ENCODE data around the gene SMAP2.

The SMAP2 gene

DNA sequence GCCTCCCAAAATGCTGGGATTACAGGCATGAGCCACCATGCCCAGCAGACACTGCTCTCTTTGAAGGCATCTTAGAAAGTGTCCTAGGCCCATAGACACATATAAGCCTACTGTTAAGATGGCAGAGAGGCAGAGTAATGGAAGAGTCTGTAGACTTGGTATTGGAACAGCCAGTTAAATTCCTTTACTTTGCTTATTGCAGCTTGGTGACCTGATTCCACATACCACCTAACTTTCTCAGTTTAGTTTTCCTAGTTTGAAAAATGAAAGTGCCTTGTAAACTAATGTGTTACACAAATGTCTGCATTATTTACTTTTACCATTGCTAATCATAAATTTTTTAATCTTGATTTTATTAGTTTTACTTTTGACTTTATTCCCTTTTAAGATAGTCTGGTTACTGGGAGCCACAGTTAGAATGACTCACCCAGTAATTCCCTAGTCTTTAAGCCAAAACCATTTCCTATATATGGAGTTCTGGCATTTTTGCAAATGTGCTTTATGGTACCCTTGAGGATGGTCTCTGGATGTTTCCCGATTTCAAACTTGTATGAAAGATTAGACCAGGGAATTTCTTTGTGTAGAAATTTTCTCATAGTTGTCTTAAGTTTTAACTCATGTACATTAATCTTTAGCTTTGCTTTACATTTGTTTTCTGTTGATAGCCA is 6.4 kb downstream of the SMAP2 start:
- H3K27me3 Mint-ChIP-seq (ENCODE audit: low read depth), result no peaks in the 10 kb centered on the region
- H3K4me3 Mint-ChIP-seq, result no peak overlapping the region
- no peaks in the 10 kb centered on the region for H3K36me3 Mint-ChIP-seq (ENCODE audit: low read depth)
- H3K4me1 Mint-ChIP-seq, result peaks cover 25% of the 10 kb centered on the region
- H3K9me3 Mint-ChIP-seq, result no peaks in the 10 kb centered on the region
- H3K27ac Mint-ChIP-seq, result peak overlapping the region; percentile 40 to 41 (median 40)
- TF ChIP-seq, protein P1, sequence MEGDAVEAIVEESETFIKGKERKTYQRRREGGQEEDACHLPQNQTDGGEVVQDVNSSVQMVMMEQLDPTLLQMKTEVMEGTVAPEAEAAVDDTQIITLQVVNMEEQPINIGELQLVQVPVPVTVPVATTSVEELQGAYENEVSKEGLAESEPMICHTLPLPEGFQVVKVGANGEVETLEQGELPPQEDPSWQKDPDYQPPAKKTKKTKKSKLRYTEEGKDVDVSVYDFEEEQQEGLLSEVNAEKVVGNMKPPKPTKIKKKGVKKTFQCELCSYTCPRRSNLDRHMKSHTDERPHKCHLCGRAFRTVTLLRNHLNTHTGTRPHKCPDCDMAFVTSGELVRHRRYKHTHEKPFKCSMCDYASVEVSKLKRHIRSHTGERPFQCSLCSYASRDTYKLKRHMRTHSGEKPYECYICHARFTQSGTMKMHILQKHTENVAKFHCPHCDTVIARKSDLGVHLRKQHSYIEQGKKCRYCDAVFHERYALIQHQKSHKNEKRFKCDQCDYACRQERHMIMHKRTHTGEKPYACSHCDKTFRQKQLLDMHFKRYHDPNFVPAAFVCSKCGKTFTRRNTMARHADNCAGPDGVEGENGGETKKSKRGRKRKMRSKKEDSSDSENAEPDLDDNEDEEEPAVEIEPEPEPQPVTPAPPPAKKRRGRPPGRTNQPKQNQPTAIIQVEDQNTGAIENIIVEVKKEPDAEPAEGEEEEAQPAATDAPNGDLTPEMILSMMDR (IDR thresholded peaks at IDR 0.05; ENCODE audit: unreplicated experiment in 3 of 3), result no peak

DNA sequence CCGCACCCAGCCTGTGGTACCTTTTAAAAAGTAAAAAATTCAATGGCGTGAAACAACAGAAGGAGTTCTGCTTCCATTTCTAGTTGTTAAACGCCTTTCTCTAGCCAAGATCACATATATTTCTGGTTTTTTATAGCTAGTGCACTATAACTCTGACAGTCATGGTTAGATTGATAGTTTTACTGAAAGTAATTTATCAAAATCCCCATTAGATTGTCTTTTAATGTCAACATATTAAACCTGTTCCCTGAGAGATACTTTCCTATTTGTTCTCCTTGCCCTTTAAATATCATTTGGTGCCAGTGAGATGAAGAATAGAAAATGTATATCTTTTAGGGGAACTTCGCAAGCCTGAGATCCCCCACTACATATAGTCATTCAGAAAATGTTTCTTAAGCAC is 7.3 kb downstream of the SMAP2 start:
- H3K4me1 Mint-ChIP-seq, result peaks cover 30% of the 10 kb centered on the region

DNA sequence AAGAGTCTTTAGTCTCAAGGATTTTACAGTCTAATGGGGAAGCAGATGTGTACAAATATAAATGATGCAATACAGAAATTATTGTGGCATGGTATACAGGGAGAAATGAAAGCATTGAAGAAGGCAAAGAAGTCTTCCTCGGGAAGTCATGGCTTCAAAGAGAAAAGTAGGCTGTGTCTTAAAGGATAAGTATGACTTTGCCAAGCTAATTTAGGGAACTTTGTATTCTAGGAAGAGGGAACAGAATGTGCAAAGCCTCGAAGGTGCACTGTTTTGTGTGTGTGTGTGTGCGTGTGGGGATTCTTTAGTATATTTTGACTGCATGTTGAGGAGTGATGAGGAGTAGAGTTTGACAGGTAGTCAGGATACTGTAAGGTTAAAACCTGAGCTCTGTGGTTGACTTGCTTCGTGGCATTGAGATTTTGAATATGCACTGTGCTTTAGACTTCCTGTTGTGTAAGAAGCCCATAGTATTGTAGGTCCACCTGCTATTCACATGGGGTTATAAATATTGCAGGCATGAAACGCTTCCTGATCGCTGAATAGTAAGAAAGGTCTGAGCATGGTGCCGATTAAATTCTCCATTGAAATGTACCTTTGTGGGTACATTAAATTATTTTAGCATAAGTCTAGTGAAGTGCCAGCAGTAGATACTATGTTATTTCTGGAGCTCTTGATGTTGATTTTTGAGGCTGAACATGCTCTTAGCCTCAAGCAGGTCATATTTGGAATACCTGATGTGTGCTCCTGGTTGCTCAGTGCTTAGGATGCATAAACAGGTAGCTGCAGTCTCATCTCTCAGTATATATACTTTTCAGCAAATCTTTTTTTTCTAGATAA is 8.0 kb downstream of the SMAP2 start:
- TF ChIP-seq, protein P1 (IDR thresholded peaks at IDR 0.05; ENCODE audit: unreplicated experiment in 3 of 3), result no peak

More for the DNA sequence above, 7.3 kb downstream of the SMAP2 start:
- Mint-ChIP-seq H3K27me3 (ENCODE audit: low read depth) (no peaks in the 10 kb centered on the region), H3K9me3 (no peaks in the 10 kb centered on the region), H3K36me3 (ENCODE audit: low read depth) (no peaks in the 10 kb centered on the region), H3K4me3 (no peak overlapping the region), H3K27ac (no peak overlapping the region)
- TF ChIP-seq, protein P1 (IDR thresholded peaks at IDR 0.05; ENCODE audit: unreplicated experiment in 3 of 3), result no peak

DNA sequence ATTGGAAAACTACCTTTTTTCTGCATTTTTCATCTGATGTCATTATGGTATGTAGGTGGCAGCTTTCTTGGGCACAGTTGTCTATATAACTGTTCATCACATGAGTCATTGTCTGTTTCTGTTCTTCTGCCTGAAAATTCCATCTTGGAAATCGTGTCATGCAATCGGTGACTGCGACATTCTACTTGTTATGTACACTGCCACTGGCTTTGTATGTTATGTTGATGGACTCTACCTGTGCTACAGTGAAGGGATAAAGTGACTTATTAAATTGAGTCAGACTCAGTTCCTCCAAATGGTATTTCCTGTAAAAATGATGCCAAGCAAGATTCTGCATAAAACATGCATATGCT is 8.6 kb downstream of the SMAP2 start:
- no peak overlapping the region for H3K4me3 Mint-ChIP-seq
- TF ChIP-seq, protein P1 (IDR thresholded peaks at IDR 0.05; ENCODE audit: unreplicated experiment in 3 of 3), result no peak
- H3K36me3 Mint-ChIP-seq (ENCODE audit: low read depth), result no peaks in the 10 kb centered on the region
- H3K27me3 Mint-ChIP-seq (ENCODE audit: low read depth), result no peaks in the 10 kb centered on the region
- peaks cover 37% of the 10 kb centered on the region for H3K4me1 Mint-ChIP-seq
- H3K27ac Mint-ChIP-seq, result no peak overlapping the region
- no peaks in the 10 kb centered on the region for H3K9me3 Mint-ChIP-seq

More for the DNA sequence above, 8.0 kb downstream of the SMAP2 start:
- Mint-ChIP-seq H3K9me3 (no peaks in the 10 kb centered on the region), H3K27ac (peak overlapping the region in 1 of 3 experiments; percentile 5), H3K4me3 (no peak overlapping the region), H3K36me3 (ENCODE audit: low read depth) (no peaks in the 10 kb centered on the region), H3K4me1 (peaks cover 36% of the 10 kb centered on the region), H3K27me3 (ENCODE audit: low read depth) (no peaks in the 10 kb centered on the region)

DNA sequence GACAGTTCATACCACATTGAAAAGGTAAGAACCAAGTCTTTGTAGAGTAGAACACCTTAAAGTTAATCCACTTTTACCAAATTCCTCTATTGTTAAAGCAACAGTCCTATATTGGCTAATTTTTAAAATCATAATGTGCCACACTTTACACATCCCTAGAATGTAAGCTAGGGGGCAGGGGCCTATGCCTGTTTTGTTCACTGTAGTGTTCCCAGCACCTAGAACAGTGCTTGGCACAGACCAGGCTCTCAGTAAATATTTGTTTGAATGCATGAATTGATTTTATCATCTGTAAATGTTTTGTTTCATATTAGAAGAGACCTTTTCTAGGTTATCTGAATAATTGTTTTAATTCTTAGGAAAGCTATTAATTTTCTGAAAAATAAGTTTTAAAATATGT is 9.1 kb downstream of the SMAP2 start:
- no peaks in the 10 kb centered on the region for H3K27me3 Mint-ChIP-seq (ENCODE audit: low read depth)

More for the DNA sequence above, 9.1 kb downstream of the SMAP2 start:
- Mint-ChIP-seq H3K27ac (peak overlapping the region in 1 of 3 experiments; percentile 39), H3K4me3 (no peak overlapping the region), H3K9me3 (no peaks in the 10 kb centered on the region), H3K4me1 (peaks cover 37% of the 10 kb centered on the region), H3K36me3 (ENCODE audit: low read depth) (no peaks in the 10 kb centered on the region)
- TF ChIP-seq, protein P1 (IDR thresholded peaks at IDR 0.05; ENCODE audit: unreplicated experiment in 3 of 3), result no peak

All from nephron (organoid).